Spleen (tissue), 11 donors: ENCODE results near the gene EML5. TPM values are rescaled to one million over a fixed set of nuclear protein-coding genes. Genes with fewer than 3 reads are reported as not detected.

ENCODE experiments used
- DNase-seq: peaks from one replicate; pipeline ENCODE4 v3.0.0-alpha.2; 2020
- H3K27ac ChIP-seq, 8 donors: fragments of 200-600 bp; sonication (generic) in 7 of 8; 1 replicate in 4 of 8; 2 replicates in 4 of 8; pipeline versions ENCODE4 v1.5.0 to v1.8.0; 2016 to 2021; ENCODE audit warnings: inconsistent platforms in 4 of 8, mild to moderate bottlenecking in 4 of 8, moderate library complexity in 1 of 8
- H3K27me3 ChIP-seq, 7 donors: fragments of 200-600 bp; sonication (generic) in 6 of 7; replicated peaks in 1 of 7; 1 replicate in 4 of 7; 2 replicates in 3 of 7; pipeline versions ENCODE4 v1.5.0 to v1.8.0; 2016 to 2021; ENCODE audit warnings: inconsistent platforms in 3 of 7, mild to moderate bottlenecking in 1 of 7
- H3K36me3 ChIP-seq, 6 donors: fragments of 200-600 bp; sonication (generic) in 5 of 6; 1 replicate in 4 of 6; 2 replicates in 2 of 6; pipeline versions ENCODE4 v1.5.0 to v1.8.0; 2016 to 2021; ENCODE audit warnings: inconsistent platforms in 2 of 6
- H3K4me1 ChIP-seq, 6 donors: fragments of 200-600 bp; sonication (generic) in 5 of 6; 1 replicate in 3 of 6; 2 replicates in 3 of 6; pipeline versions ENCODE4 v1.5.0 to v1.8.0; 2016 to 2021; ENCODE audit warnings: inconsistent platforms in 3 of 6
- H3K4me3 ChIP-seq, 8 donors: fragments of 200-600 bp; sonication (generic) in 7 of 8; 1 replicate in 4 of 8; 2 replicates in 4 of 8; pipeline versions ENCODE4 v1.5.0 to v1.8.0; 2016 to 2021; ENCODE audit warnings: inconsistent platforms in 4 of 8, mild to moderate bottlenecking in 4 of 8, moderate library complexity in 2 of 8
- H3K9me3 ChIP-seq, 8 donors: fragments of 200-600 bp; sonication (generic) in 7 of 8; 1 replicate in 4 of 8; 2 replicates in 4 of 8; pipeline versions ENCODE4 v1.5.0 to v1.8.0; 2016 to 2021; ENCODE audit warnings: inconsistent platforms in 4 of 8
- POLR2A ChIP-seq, 3 donors: fragments of 450-650 bp; IDR thresholded peaks; one replicate each; pipeline ENCODE4 v1.5.1; 2017; ENCODE audit warnings: antibody characterized with exemption in 3 of 3, mild to moderate bottlenecking in 1 of 3
- POLR2AphosphoS5 ChIP-seq, 3 donors: sonication (generic); formaldehyde crosslinking; IDR thresholded peaks; one replicate each; pipeline ENCODE4 v1.5.1; 2017; ENCODE audit warnings: antibody characterized with exemption in 3 of 3
- WGBS, 5 donors: extraction: QIAGEN DNeasy Blood & Tissue Kit in 3 of 5; methylation state at CpG; one replicate each; pipeline versions ENCODE4 v1.1.5 to v1.1.7; 2013 to 2018; 5-methylcytosine and 5-hydroxymethylcytosine counted together
- intact Hi-C: fragments of 100-400 bp; cut with DNase I; formaldehyde crosslinking; loops from one replicate; pipeline ENCODE4 v1.15.0; 2023; ENCODE audit warnings: low total_unique reads
- polyA plus RNA-seq, 3 donors: library from polyadenylated mRNA; stranded (reverse); fragments of 200-250 nt; gene quantifications; one replicate each; pipeline ENCODE4 v1.2.1, GENCODE V29; 2013
- total RNA-seq, 7 donors: library from RNA; depleted of rRNA in 3 of 7; stranded (reverse); fragments of >200 nt in 3 of 7; fragmentation: NEBNext Ultra II Directional in 4 of 7; extraction: Animal tissue kit (Norgen Biotek cat#: 25700) in 4 of 7; gene quantifications; one replicate each; pipeline versions ENCODE4 v1.1.0 to v1.2.1, GENCODE V29; 2016 to 2021
- TF ChIP-seq, protein P1 (sequence below), 11 experiments: fragments of 200-600 bp in 7 of 11; fragments of 450-650 bp in 4 of 11; sonication (generic) in 4 of 11; IDR thresholded peaks in 8 of 11; conservative IDR thresholded peaks in 3 of 11; 1 replicate in 7 of 11; 2 replicates in 4 of 11; pipeline versions ENCODE4 v1.4.0 to v1.8.0; 2016 to 2021; ENCODE audit warnings: antibody characterized with exemption in 11 of 11, inconsistent platforms in 4 of 11, mild to moderate bottlenecking in 1 of 11
- donor health status: healthy with polysubstance abuse.
- donor health status: DM: no; HTN: no; CAD: no; lungs with moderate emphysema.
- donor health status: DM: no; HTN: no; CAD: no.
- donor health status: Bipolar disorder and iron deficiency.
- donor health status: healthy.
- donor health status: DM: no; HTN: no; CAD: no.
- donor health status: DM: yes; HTN: yes; CAD: no.

Gene EML5
- total and polyA plus RNA-seq, 10 donors: 0.21 to 3.8 (median 2.5) TPM

DNA sequence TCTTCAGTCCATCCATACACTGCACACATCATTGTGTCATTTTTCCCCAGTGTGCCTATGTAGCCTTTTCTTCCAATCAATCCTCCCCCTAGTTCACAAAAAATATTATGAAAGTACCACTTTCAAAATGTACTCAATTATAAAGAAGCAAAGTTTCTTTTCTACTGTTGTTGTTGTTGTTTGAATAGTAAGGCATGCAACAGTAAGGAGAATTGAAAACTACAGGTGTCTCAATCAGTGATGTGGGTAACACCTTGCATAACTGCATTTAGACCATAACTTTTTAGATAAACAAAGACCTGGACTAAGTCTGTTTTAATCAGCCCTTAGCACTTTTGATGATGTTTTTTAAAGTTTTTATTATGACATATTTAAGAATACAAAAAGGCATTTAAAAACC lies 104.4 kb downstream of the EML5 start:
- no peaks in the 10 kb centered on the region for H3K36me3 ChIP-seq
- no peak overlapping the region for H3K27ac ChIP-seq
- H3K4me1 ChIP-seq: no peaks in the 10 kb centered on the region
- DNase-seq: no peak
- no peaks in the 10 kb centered on the region for H3K27me3 ChIP-seq
- intact Hi-C loops: no loop called here
- H3K4me3 ChIP-seq: no peak overlapping the region
- H3K9me3 ChIP-seq: no peaks in the 10 kb centered on the region
- TF ChIP-seq POLR2AphosphoS5 (IDR thresholded peaks at IDR 0.05): no peak
- no peak for TF ChIP-seq POLR2A (IDR thresholded peaks at IDR 0.05)
- TF ChIP-seq, protein P1, sequence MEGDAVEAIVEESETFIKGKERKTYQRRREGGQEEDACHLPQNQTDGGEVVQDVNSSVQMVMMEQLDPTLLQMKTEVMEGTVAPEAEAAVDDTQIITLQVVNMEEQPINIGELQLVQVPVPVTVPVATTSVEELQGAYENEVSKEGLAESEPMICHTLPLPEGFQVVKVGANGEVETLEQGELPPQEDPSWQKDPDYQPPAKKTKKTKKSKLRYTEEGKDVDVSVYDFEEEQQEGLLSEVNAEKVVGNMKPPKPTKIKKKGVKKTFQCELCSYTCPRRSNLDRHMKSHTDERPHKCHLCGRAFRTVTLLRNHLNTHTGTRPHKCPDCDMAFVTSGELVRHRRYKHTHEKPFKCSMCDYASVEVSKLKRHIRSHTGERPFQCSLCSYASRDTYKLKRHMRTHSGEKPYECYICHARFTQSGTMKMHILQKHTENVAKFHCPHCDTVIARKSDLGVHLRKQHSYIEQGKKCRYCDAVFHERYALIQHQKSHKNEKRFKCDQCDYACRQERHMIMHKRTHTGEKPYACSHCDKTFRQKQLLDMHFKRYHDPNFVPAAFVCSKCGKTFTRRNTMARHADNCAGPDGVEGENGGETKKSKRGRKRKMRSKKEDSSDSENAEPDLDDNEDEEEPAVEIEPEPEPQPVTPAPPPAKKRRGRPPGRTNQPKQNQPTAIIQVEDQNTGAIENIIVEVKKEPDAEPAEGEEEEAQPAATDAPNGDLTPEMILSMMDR (IDR thresholded peaks at IDR 0.05 in 8 of 11, conservative IDR thresholded peaks at IDR 0.05 in 3 of 11): no peak

DNA sequence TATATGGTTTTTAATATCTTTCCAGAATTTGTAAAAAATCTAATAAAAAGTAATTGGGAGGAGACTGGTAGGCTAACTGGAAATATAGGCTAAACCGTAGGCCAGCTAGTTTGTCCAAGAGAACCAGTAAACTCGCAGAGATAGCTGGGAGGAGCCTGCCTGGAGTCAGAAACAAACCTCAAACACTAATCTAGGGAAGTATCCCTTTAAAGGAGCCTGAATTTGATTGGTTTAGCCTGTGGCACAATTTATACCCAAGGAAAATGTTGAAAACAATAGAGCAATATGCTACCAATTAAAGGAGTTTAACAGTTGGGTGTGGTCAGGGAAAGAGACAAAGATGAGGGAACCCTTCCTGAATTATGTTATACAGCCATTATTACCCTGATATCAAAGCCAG lies 109.6 kb downstream of the EML5 start:
- H3K27me3 ChIP-seq: no peaks in the 10 kb centered on the region
- no peaks in the 10 kb centered on the region for H3K36me3 ChIP-seq
- no peak overlapping the region for H3K4me3 ChIP-seq
- no peaks in the 10 kb centered on the region for H3K9me3 ChIP-seq
- no peak overlapping the region for H3K27ac ChIP-seq
- no peaks in the 10 kb centered on the region for H3K4me1 ChIP-seq
- TF ChIP-seq POLR2AphosphoS5 (IDR thresholded peaks at IDR 0.05): no peak
- TF ChIP-seq POLR2A (IDR thresholded peaks at IDR 0.05): no peak
- TF ChIP-seq, protein P1 (IDR thresholded peaks at IDR 0.05 in 8 of 11, conservative IDR thresholded peaks at IDR 0.05 in 3 of 11): no peak
- intact Hi-C loops: no loop called here
- whole genome bisulfite sequencing, 5 donors: 67 to 83% (median 71%) methylated on average over 2 of the region's 2 CpGs
- no peak for DNase-seq

DNA sequence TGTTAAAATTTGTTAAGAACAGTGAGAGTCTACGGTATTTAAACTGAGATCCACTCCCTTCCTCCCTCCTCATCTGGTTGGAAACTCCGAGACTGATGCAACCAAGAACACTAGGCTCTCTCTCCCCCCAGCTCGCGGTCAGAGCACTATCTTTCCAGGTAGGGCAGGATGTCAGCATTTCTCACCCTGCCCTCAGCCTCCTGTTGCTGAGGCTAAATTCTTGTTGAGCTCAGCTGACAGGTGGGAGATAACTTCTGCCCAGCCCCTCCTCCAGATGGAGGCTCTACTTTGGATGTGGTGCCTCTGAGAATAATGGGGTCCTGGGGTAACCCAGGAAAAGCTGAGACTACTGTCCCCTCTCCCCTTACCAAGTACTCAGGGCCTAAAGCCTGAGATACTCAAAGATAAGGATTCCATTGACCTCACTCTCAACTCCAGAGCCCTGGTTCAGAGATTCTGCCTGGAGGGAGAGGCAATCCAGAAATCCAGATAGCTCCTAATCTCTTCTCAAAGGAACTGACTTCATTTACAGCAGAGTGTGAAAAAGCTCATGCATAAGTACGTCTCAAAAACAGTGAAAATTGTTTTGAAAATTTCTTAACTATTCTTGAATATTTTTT lies 110.1 kb downstream of the EML5 start:
- WGBS, 5 donors: 62 to 69% (median 67%) methylated on average over 5 of the region's 5 CpGs
- Histone ChIP-seq H3K9me3 (no peaks in the 10 kb centered on the region), H3K27ac (no peak overlapping the region), H3K4me3 (no peak overlapping the region), H3K4me1 (no peaks in the 10 kb centered on the region), H3K27me3 (no peaks in the 10 kb centered on the region), H3K36me3 (no peaks in the 10 kb centered on the region)
- intact Hi-C loops: no loop called here
- TF ChIP-seq POLR2A (IDR thresholded peaks at IDR 0.05) (no peak), POLR2AphosphoS5 (IDR thresholded peaks at IDR 0.05) (no peak)
- TF ChIP-seq, protein P1 (IDR thresholded peaks at IDR 0.05 in 8 of 11, conservative IDR thresholded peaks at IDR 0.05 in 3 of 11): no peak
- no peak for DNase-seq

DNA sequence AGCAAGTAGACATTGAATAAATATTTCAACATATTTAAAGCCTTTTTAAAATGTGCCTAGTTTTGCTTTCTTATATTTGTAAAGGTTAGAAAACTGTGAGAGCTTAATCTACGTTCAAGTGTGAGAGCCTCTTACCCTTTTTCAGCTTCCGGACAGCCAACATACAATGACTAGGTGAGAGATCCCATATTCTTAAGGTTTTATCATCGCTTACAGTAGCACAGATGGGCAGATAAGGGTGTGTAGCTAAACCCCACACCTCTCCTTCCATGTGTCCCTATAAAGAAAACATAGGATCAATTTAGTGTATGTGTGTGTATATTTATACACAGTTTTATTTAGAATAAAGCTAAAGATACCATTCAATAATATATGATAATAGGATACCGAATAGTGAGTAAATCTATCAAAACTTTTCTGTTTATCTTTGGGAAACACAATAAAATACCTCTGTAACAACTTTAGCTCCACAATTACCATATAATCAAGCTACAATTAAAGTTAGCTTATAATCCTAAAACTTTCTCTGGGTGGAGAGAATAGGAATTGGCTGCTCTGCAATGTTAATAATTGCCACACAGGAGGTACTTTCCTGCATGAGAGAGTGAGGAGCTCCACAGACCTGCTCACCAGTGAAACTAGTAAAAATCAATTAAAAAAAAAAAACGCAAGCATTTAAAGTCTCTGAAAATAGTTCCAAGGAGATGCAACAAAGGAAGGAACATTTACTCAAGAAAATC lies 110.8 kb downstream of the EML5 start:
- H3K27ac ChIP-seq: no peak overlapping the region
- no peak overlapping the region for H3K4me3 ChIP-seq
- no peaks in the 10 kb centered on the region for H3K27me3 ChIP-seq
- H3K36me3 ChIP-seq: no peaks in the 10 kb centered on the region
- H3K9me3 ChIP-seq: no peaks in the 10 kb centered on the region
- WGBS, 5 donors: 84 to 93% (median 90%) methylated on average over 5 of the region's 5 CpGs
- no peaks in the 10 kb centered on the region for H3K4me1 ChIP-seq
- intact Hi-C loops: no loop called here
- DNase-seq: no peak
- TF ChIP-seq POLR2AphosphoS5 (IDR thresholded peaks at IDR 0.05): no peak
- no peak for TF ChIP-seq POLR2A (IDR thresholded peaks at IDR 0.05)
- TF ChIP-seq, protein P1 (IDR thresholded peaks at IDR 0.05 in 8 of 11, conservative IDR thresholded peaks at IDR 0.05 in 3 of 11): no peak
